RWPE2 (cell line): Measurements from ENCODE around the gene DOP1B.

Experiments used
- ATAC-seq: fragments of 200-7000 bp; cut with Tn5 transposase; 3 replicates; pipeline ENCODE4 v1.9.1; 2021; ENCODE audit warnings: low read depth
- DNase-seq: peaks from one replicate; pipeline ENCODE4 v3.0.0-alpha.2; 2020; ENCODE audit warnings: low spot score
- H3K27ac ChIP-seq: fragments of 450-650 bp; 2 replicates; pipeline ENCODE4 v1.5.1; 2017; ENCODE audit warnings: mild to moderate bottlenecking; ENCODE audit not compliant: poor library complexity, severe bottlenecking
- H3K27me3 ChIP-seq: fragments of 250-450 bp; sonication (Bioruptor Pico); 2 replicates; pipeline ENCODE4 v1.5.1; 2021; ENCODE audit warnings: mild to moderate bottlenecking, moderate library complexity; ENCODE audit not compliant: insufficient read depth, poor library complexity, severe bottlenecking
- H3K36me3 ChIP-seq: fragments of 250-450 bp; sonication (Bioruptor Pico); 2 replicates; pipeline ENCODE4 v1.5.1; 2020; ENCODE audit warnings: low read depth, mild to moderate bottlenecking, moderate library complexity
- H3K4me1 ChIP-seq: fragments of 250-450 bp; sonication (Bioruptor Pico); 2 replicates; pipeline ENCODE4 v1.5.1; 2021; ENCODE audit warnings: mild to moderate bottlenecking, moderate library complexity; ENCODE audit not compliant: insufficient read depth, poor library complexity, severe bottlenecking
- H3K4me3 ChIP-seq: fragments of 250-450 bp; sonication (Bioruptor Pico); 2 replicates; pipeline ENCODE4 v1.5.1; 2021; ENCODE audit warnings: mild to moderate bottlenecking, moderate library complexity; ENCODE audit not compliant: severe bottlenecking
- H3K9me3 ChIP-seq: fragments of 250-450 bp; sonication (Bioruptor Pico); 2 replicates; pipeline ENCODE4 v1.5.1; 2021; ENCODE audit warnings: mild to moderate bottlenecking, moderate library complexity; ENCODE audit not compliant: severe bottlenecking
- TF ChIP-seq, protein P1 (sequence below): fragments of 450-650 bp; IDR thresholded peaks from one replicate; pipeline ENCODE4 v1.5.1; 2017; ENCODE audit warnings: mild to moderate bottlenecking, moderate library complexity; ENCODE audit not compliant: poor library complexity, severe bottlenecking

DOP1B gene

DNA sequence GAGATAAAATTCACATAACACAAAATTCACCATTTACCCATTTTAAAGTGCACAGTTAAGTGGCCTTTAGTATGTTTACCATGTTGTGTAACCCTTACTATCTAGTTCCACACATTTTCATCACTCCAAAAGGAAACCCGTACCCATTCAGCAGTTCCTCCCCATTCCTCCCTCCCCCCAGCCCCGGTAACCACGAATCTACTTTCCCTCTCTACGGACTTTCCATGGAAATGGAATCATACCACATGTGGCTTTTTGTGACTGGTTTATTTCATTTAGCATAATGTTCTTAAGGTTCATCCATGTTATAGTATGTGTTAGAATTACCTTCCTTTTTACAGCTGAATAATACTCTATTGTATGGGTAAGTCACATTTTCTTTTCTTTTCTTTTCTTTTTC lies 10.9 kb downstream of the DOP1B start:
- Histone ChIP-seq H3K9me3 (no peaks in the 10 kb centered on the region), H3K27me3 (no peaks in the 10 kb centered on the region), H3K4me1 (no peaks in the 10 kb centered on the region), H3K27ac (no peak overlapping the region), H3K36me3 (0 out of 2 replicates have a peak, but pooled peaks cover 3% of the 10 kb centered on the region), H3K4me3 (no peak overlapping the region)
- TF ChIP-seq, protein P1, sequence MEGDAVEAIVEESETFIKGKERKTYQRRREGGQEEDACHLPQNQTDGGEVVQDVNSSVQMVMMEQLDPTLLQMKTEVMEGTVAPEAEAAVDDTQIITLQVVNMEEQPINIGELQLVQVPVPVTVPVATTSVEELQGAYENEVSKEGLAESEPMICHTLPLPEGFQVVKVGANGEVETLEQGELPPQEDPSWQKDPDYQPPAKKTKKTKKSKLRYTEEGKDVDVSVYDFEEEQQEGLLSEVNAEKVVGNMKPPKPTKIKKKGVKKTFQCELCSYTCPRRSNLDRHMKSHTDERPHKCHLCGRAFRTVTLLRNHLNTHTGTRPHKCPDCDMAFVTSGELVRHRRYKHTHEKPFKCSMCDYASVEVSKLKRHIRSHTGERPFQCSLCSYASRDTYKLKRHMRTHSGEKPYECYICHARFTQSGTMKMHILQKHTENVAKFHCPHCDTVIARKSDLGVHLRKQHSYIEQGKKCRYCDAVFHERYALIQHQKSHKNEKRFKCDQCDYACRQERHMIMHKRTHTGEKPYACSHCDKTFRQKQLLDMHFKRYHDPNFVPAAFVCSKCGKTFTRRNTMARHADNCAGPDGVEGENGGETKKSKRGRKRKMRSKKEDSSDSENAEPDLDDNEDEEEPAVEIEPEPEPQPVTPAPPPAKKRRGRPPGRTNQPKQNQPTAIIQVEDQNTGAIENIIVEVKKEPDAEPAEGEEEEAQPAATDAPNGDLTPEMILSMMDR, result no peak
- no peak for ATAC-seq
- DNase-seq, result no peak

DNA sequence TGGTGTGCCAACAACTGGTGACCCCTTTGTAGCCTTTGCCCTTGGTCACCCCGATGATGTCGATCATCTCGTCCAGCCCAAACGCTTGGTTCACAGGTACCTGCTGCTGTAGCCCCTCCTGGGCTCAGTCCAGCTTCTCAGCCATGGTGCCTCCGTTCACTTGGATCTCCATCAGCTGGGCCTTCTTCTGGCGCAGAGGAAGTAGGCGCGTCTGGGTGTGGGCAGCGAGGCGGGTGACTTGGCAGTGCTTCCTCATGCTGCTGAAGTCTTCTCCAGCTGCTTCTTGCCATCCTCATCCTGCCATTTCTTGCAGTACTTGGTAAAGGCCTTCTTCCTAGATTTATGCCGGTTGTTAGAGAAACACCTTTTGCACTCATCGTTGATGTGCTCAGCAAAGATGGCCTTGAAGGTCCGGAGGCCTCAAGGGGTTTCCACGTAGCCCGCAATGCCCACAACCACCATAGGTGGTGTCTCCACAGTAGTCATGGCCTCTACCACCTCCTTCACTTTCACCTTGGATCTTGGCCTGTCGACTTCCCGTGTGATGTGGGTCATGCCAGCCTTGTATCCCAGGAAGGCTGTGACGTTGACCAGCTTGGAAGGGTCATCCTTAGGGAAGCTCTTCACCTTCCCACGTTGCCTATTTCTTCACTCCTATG lies 13.0 kb downstream of the DOP1B start:
- no peak overlapping the region for H3K27ac ChIP-seq
- TF ChIP-seq, protein P1, result no peak
- H3K36me3 ChIP-seq, result 0 out of 2 replicates have a peak, but pooled peaks cover 3% of the 10 kb centered on the region
- no peaks in the 10 kb centered on the region for H3K9me3 ChIP-seq
- H3K27me3 ChIP-seq, result no peaks in the 10 kb centered on the region
- no peak for DNase-seq
- no peaks in the 10 kb centered on the region for H3K4me1 ChIP-seq
- ATAC-seq, result no peak
- H3K4me3 ChIP-seq, result no peak overlapping the region

DNA sequence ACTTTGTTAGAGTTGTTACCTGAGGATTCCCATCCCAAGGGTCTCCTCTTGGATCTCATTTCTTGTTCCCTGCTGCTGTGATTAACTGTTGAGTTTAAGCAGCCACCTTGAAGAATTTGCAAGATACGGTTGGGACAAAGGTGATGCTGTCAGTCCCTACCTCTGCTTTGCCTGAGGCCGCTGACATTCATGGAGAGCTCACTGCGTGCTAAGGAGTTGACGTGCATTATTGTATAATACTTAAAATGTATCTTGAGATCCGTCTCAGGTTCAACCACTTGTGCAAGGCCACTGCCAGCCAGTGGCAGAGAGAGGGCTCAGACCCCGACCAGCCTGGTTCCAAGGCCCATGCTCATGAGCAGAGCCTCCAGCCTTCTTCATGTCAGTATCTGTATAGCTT lies 14.2 kb downstream of the DOP1B start:
- Histone ChIP-seq H3K27ac (no peak overlapping the region), H3K36me3 (no peaks in the 10 kb centered on the region), H3K4me1 (no peaks in the 10 kb centered on the region), H3K9me3 (no peaks in the 10 kb centered on the region), H3K27me3 (no peaks in the 10 kb centered on the region), H3K4me3 (no peak overlapping the region)
- DNase-seq (no peak), ATAC-seq (no peak)
- TF ChIP-seq, protein P1, result no peak

DNA sequence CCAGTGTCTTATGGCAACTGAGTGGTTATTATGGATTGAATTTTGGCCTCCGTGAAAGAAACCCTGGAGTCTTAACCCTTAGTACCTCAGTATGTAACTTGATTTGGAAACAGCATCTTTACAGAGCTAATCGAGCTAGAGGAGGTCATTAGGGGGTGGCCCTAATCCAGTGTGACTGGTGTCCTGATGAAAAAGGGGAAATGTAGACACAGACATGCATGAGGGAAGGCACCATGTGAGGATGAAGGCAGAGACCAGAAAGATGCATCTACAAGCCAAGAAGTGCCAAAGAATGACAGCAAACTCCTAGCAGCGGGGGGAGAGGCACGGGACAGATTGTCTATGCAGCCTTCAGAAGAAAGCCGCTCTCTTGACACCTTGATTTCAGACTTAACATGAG lies 14.7 kb downstream of the DOP1B start:
- DNase-seq (no peak), ATAC-seq (no peak)
- H3K27ac ChIP-seq, result no peak overlapping the region
- TF ChIP-seq, protein P1, result no peak
- H3K9me3 ChIP-seq, result no peaks in the 10 kb centered on the region
- no peaks in the 10 kb centered on the region for H3K36me3 ChIP-seq
- no peak overlapping the region for H3K4me3 ChIP-seq
- no peaks in the 10 kb centered on the region for H3K4me1 ChIP-seq
- H3K27me3 ChIP-seq, result no peaks in the 10 kb centered on the region

DNA sequence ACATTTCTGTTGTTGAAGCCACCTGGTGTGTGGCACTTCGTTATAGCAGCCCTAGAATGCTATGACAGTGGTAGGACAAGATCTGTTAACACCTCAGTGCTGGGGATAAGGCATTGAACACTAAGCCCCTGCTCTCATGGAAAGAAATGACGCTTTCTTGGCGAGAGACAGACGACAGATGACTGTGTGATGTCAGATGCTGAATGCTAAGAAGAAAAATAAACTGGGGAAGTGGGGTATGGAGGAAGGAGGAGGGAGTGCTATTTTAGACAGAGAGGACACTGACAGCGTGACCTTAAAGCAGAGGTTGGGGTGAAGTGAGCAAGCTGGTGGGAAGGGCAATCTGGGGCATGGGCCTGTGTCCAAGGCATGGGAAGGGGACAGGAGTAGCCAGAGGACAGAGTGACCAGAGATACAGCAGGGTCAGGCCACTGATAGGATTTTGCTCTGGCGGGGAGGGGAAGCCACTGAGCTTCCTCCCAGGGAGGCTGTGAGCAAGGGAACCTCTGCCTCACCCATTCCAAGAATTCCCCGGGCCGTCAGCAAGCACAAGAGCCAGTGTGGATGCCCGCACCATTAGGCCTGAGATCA lies 15.2 kb downstream of the DOP1B start:
- Histone ChIP-seq H3K27ac (no peak overlapping the region), H3K9me3 (no peaks in the 10 kb centered on the region), H3K4me3 (no peak overlapping the region), H3K4me1 (no peaks in the 10 kb centered on the region), H3K36me3 (no peaks in the 10 kb centered on the region), H3K27me3 (no peaks in the 10 kb centered on the region)
- ATAC-seq, result no peak
- DNase-seq, result no peak
- TF ChIP-seq, protein P1, result no peak
